ENCODE results near the gene TRIM47. TPM values are rescaled to one million over a fixed set of nuclear protein-coding genes. Genes with fewer than 3 reads are reported as not detected.

TRIM47 gene
- total RNA-seq, 1 experiment from 2014 or later: 125 TPM

GRCh38 chr17:75834928-75835653, 43.3 kb downstream of the TRIM47 start:
- ATAC-seq (no peak), DNase-seq (ENCODE audit: low read depth, low spot score) (no peak)
- no peaks in the 10 kb centered on the region for H3K27me3 ChIP-seq (ENCODE audit: control insufficient read depth, insufficient read depth, low read length)
- H3K9me3 ChIP-seq (ENCODE audit: control insufficient read depth, insufficient read depth, low read depth, low read length): no peaks in the 10 kb centered on the region
- in situ Hi-C loops (cut with HindIII; ENCODE audit: low pct_unique_long_range_greater_than_20kb, low sequenced_read_pairs): no loop called here
- no TSS peak for BruUV-seq (replicated peaks)
- no peak for TF ChIP-seq REST (IDR thresholded peaks at IDR 0.05; ENCODE audit: insufficient read depth in 1 of 2, low read depth in 2 of 2, low read length in 1 of 2)
- TF ChIP-seq SIN3A (IDR thresholded peaks at IDR 0.05; ENCODE audit: borderline replicate concordance, insufficient read depth, low read depth, low read length): no peak
- no peak for TF ChIP-seq TCF7L2 (IDR thresholded peaks at IDR 0.05; ENCODE audit: low read depth, low read length)
- no peak for TF ChIP-seq POLR2AphosphoS5 (IDR thresholded peaks at IDR 0.05; ENCODE audit: low read depth, low read length)
- TF ChIP-seq, protein P1, sequence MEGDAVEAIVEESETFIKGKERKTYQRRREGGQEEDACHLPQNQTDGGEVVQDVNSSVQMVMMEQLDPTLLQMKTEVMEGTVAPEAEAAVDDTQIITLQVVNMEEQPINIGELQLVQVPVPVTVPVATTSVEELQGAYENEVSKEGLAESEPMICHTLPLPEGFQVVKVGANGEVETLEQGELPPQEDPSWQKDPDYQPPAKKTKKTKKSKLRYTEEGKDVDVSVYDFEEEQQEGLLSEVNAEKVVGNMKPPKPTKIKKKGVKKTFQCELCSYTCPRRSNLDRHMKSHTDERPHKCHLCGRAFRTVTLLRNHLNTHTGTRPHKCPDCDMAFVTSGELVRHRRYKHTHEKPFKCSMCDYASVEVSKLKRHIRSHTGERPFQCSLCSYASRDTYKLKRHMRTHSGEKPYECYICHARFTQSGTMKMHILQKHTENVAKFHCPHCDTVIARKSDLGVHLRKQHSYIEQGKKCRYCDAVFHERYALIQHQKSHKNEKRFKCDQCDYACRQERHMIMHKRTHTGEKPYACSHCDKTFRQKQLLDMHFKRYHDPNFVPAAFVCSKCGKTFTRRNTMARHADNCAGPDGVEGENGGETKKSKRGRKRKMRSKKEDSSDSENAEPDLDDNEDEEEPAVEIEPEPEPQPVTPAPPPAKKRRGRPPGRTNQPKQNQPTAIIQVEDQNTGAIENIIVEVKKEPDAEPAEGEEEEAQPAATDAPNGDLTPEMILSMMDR (IDR thresholded peaks at IDR 0.05): no peak
- intact Hi-C loops (cut with micrococcal nuclease; ENCODE audit: unreplicated experiment): no loop called here
- POLR2A ChIA-PET: interaction anchor here (0.6 kb wide), 1 partner anchor 423 kb away, joined by 4 read pairs; no protein-coding TSS in a partner anchor
- no peaks in the 10 kb centered on the region for H3K36me3 ChIP-seq (ENCODE audit: control insufficient read depth, insufficient read depth, low read length)
- H3K27ac ChIP-seq (ENCODE audit: low read length): no peak overlapping the region
- no peak overlapping the region for H3K4me3 ChIP-seq (ENCODE audit: low read depth in 2 of 2, low read length in 2 of 2)
- no peaks in the 10 kb centered on the region; the same call in 1 of the 2 replicates for H3K4me1 ChIP-seq (ENCODE audit: control insufficient read depth, insufficient read depth, low read length)
- CTCF ChIA-PET: no interaction called here

GRCh38 chr17:75834279-75834920, 44.0 kb downstream of the TRIM47 start:
- Histone ChIP-seq H3K9me3 (ENCODE audit: control insufficient read depth, insufficient read depth, low read depth, low read length) (no peaks in the 10 kb centered on the region), H3K27ac (ENCODE audit: low read length) (no peak overlapping the region), H3K4me3 (ENCODE audit: low read depth in 2 of 2, low read length in 2 of 2) (no peak overlapping the region), H3K36me3 (ENCODE audit: control insufficient read depth, insufficient read depth, low read length) (no peaks in the 10 kb centered on the region), H3K4me1 (ENCODE audit: control insufficient read depth, insufficient read depth, low read length) (no peaks in the 10 kb centered on the region; the same call in 1 of the 2 replicates), H3K27me3 (ENCODE audit: control insufficient read depth, insufficient read depth, low read length) (no peaks in the 10 kb centered on the region)
- ChIA-PET POLR2A (no interaction called here), CTCF (no interaction called here)
- BruUV-seq (replicated peaks): no TSS peak
- intact Hi-C loops (cut with micrococcal nuclease; ENCODE audit: unreplicated experiment) (no loop called here), in situ Hi-C loops (cut with HindIII; ENCODE audit: low pct_unique_long_range_greater_than_20kb, low sequenced_read_pairs) (no loop called here)
- DNase-seq (ENCODE audit: low read depth, low spot score) (no peak), ATAC-seq (no peak)
- TF ChIP-seq, protein P1 (IDR thresholded peaks at IDR 0.05): no peak
- no peak for TF ChIP-seq REST (IDR thresholded peaks at IDR 0.05; ENCODE audit: insufficient read depth in 1 of 2, low read depth in 2 of 2, low read length in 1 of 2)
- TF ChIP-seq TCF7L2 (IDR thresholded peaks at IDR 0.05; ENCODE audit: low read depth, low read length): no peak
- no peak for TF ChIP-seq SIN3A (IDR thresholded peaks at IDR 0.05; ENCODE audit: borderline replicate concordance, insufficient read depth, low read depth, low read length)
- no peak for TF ChIP-seq POLR2AphosphoS5 (IDR thresholded peaks at IDR 0.05; ENCODE audit: low read depth, low read length)
